Measurements from ENCODE around the gene SNTG2. TPM values are rescaled to one million over a fixed set of nuclear protein-coding genes. Genes with fewer than 3 reads are reported as not detected.

The SNTG2 gene
- total RNA-seq, 4 donors from 2014 or later: 1.7 to 5.9 (median 2.0) TPM; not detected in 1

GRCh38 chr2:1360144-1360543 is 409.5 kb downstream of the SNTG2 start:
- no peaks in the 10 kb centered on the region for H3K9me3 ChIP-seq
- peaks cover 0 to 3% (median 0%) of the 10 kb centered on the region in 4 donors for H3K27me3 ChIP-seq
- H3K27ac ChIP-seq: no peak overlapping the region
- 0 to 33% methylated on average over 1 of the region's 1 CpG for WGBS, 2 donors
- H3K4me3 ChIP-seq: no peak overlapping the region
- intact Hi-C loops (cut with DNase I): no loop called here
- TF ChIP-seq CTCF (IDR thresholded peaks at IDR 0.05): no peak
- no peak for TF ChIP-seq POLR2A (IDR thresholded peaks at IDR 0.05)
- H3K4me1 ChIP-seq: no peaks in the 10 kb centered on the region
- H3K36me3 ChIP-seq: no peaks in the 10 kb centered on the region
- DNase-seq: no peak

GRCh38 chr2:1360557-1361250 is 410.1 kb downstream of the SNTG2 start:
- no peak for TF ChIP-seq POLR2A (IDR thresholded peaks at IDR 0.05)
- TF ChIP-seq CTCF (IDR thresholded peaks at IDR 0.05): no peak
- intact Hi-C loops (cut with DNase I): no loop called here
- DNase-seq: no peak
- no peak overlapping the region for H3K4me3 ChIP-seq
- WGBS, 2 donors: 64 to 72% methylated on average over 6 of the region's 6 CpGs
- no peaks in the 10 kb centered on the region for H3K4me1 ChIP-seq
- peaks cover 0 to 3% (median 0%) of the 10 kb centered on the region in 4 donors for H3K27me3 ChIP-seq
- H3K36me3 ChIP-seq: no peaks in the 10 kb centered on the region
- no peak overlapping the region for H3K27ac ChIP-seq
- H3K9me3 ChIP-seq: no peaks in the 10 kb centered on the region

GRCh38 chr2:1363367-1363766 is 412.7 kb downstream of the SNTG2 start:
- TF ChIP-seq CTCF (IDR thresholded peaks at IDR 0.05) (no peak), POLR2A (IDR thresholded peaks at IDR 0.05) (no peak)
- H3K36me3 ChIP-seq: no peaks in the 10 kb centered on the region
- no peak overlapping the region for H3K4me3 ChIP-seq
- intact Hi-C loops (cut with DNase I): no loop called here
- WGBS, 2 donors: 89 to 90% methylated on average over 2 of the region's 2 CpGs
- H3K27me3 ChIP-seq: peaks cover 0 to 3% (median 0%) of the 10 kb centered on the region in 4 donors
- no peak for DNase-seq
- H3K27ac ChIP-seq: no peak overlapping the region
- no peaks in the 10 kb centered on the region for H3K4me1 ChIP-seq
- H3K9me3 ChIP-seq: no peaks in the 10 kb centered on the region

- intact Hi-C loops (cut with DNase I): no loop called here
- 50 to 75% methylated on average over 9 to 15 of the region's 20 CpGs for WGBS, 2 donors
- TF ChIP-seq POLR2A (IDR thresholded peaks at IDR 0.05) (no peak), CTCF (IDR thresholded peaks at IDR 0.05) (no peak)
- no peak for DNase-seq
- Histone ChIP-seq H3K4me1 (no peaks in the 10 kb centered on the region), H3K27ac (no peak overlapping the region), H3K27me3 (no peaks in the 10 kb centered on the region), H3K4me3 (no peak overlapping the region), H3K9me3 (no peaks in the 10 kb centered on the region), H3K36me3 (no peaks in the 10 kb centered on the region)
Observed at GRCh38 chr2:1366546-1367134, 416.0 kb downstream of the SNTG2 start.

- Histone ChIP-seq H3K27ac (no peak overlapping the region), H3K36me3 (no peaks in the 10 kb centered on the region), H3K9me3 (no peaks in the 10 kb centered on the region), H3K4me3 (no peak overlapping the region), H3K27me3 (no peaks in the 10 kb centered on the region), H3K4me1 (no peaks in the 10 kb centered on the region)
- no peak for TF ChIP-seq CTCF (IDR thresholded peaks at IDR 0.05)
- no peak for TF ChIP-seq POLR2A (IDR thresholded peaks at IDR 0.05)
- WGBS, 2 donors: 65 to 70% methylated on average over 8 to 9 of the region's 9 CpGs
- intact Hi-C loops (cut with DNase I): no loop called here
- no peak for DNase-seq
Observed at GRCh38 chr2:1367601-1368000, 417.0 kb downstream of the SNTG2 start.

All from esophagus squamous epithelium (tissue), 5 donors.